H1 (cell line): ENCODE data around the gene OR5H1. TPM values are rescaled to one million over a fixed set of nuclear protein-coding genes. Genes with fewer than 3 reads are reported as not detected.

Experiments
- CTCF ChIA-PET: fragments of 300-600 bp; sonication (Branson Sonifier 250); formaldehyde crosslinking; loops from one replicate; lab custom pipeline; 2021; ENCODE audit not compliant: partially characterized antibody; lab: Charles Lee
- POLR2A ChIA-PET: fragments of 300-600 bp; sonication (Branson Sonifier 250); formaldehyde crosslinking; loops from one replicate; lab custom pipeline; 2021; ENCODE audit warnings: inconsistent platforms; ENCODE audit not compliant: partially characterized antibody; lab: Charles Lee
- DNase-seq, 2 experiments: peaks; one replicate each; pipeline versions ENCODE4 v3.0.0 to v3.0.0-alpha.2; 2010 to 2022; ENCODE audit warnings: low spot score in 2 of 2, low read depth in 1 of 2, mixed read lengths in 1 of 2
- FAIRE-seq: peaks from 2 replicates; lab custom pipeline; 2011; peaks lifted over from hg19 to GRCh38; lab: Jason Lieb, UNC
- H2AFZ ChIP-seq: 2 replicates; pipeline ENCODE4 v1.8.1; 2012; ENCODE audit warnings: low read length, inconsistent platforms
- H2AK5ac ChIP-seq: 2 replicates; pipeline ENCODE4 v1.6.1; 2013; ENCODE audit warnings: low read depth, low read length
- H2BK120ac ChIP-seq: replicated peaks from 2 replicates; pipeline ENCODE3; 2013; ENCODE audit warnings: low read depth, low read length, inconsistent platforms
- H2BK12ac ChIP-seq: 2 replicates; pipeline ENCODE4 v1.6.1; 2013; ENCODE audit warnings: low read depth, low read length
- H2BK15ac ChIP-seq: 2 replicates; pipeline ENCODE4 v1.6.1; 2013; ENCODE audit warnings: low read length
- H2BK20ac ChIP-seq: 2 replicates; pipeline ENCODE4 v1.6.1; 2013; ENCODE audit warnings: low read length
- H2BK5ac ChIP-seq: 2 replicates; pipeline ENCODE4 v1.6.1; 2013; ENCODE audit warnings: low read depth, low read length
- H3K14ac ChIP-seq: 2 replicates; pipeline ENCODE4 v1.6.1; 2013; ENCODE audit warnings: inconsistent platforms; ENCODE audit not compliant: insufficient read length
- H3K18ac ChIP-seq: 2 replicates; pipeline ENCODE4 v1.6.1; 2013; ENCODE audit warnings: low read length; ENCODE audit errors: extremely low read depth
- H3K23ac ChIP-seq: 2 replicates; pipeline ENCODE4 v1.6.1; 2013; ENCODE audit warnings: inconsistent platforms; ENCODE audit not compliant: insufficient read length
- H3K23me2 ChIP-seq: 2 replicates; pipeline ENCODE4 v1.6.1; 2013; ENCODE audit warnings: low read depth, low read length
- H3K27ac ChIP-seq: 2 replicates; pipeline ENCODE4 v1.6.1; 2011; ENCODE audit warnings: low read depth, low read length, inconsistent platforms
- H3K27me3 ChIP-seq, 4 experiments: replicated peaks in 1 of 4; 1 replicate in 1 of 4; 2 replicates in 3 of 4; pipeline versions ENCODE4 v1.6.1 to v1.8.1; 2011 to 2013; ENCODE audit warnings: low read length in 3 of 4, mild to moderate bottlenecking in 3 of 4, inconsistent platforms in 2 of 4, mixed read lengths in 2 of 4, moderate library complexity in 1 of 4; ENCODE audit not compliant: control insufficient read depth in 3 of 4, insufficient read depth in 3 of 4; ENCODE audit errors: extremely low read depth in 1 of 4
- H3K36me3 ChIP-seq, 4 experiments: 2 replicates each; pipeline versions ENCODE4 v1.6.1 to v1.8.1; 2011 to 2013; ENCODE audit warnings: mild to moderate bottlenecking in 4 of 4, low read length in 3 of 4, moderate library complexity in 2 of 4, control low read depth in 1 of 4, inconsistent platforms in 1 of 4; ENCODE audit not compliant: insufficient read depth in 4 of 4, control insufficient read depth in 2 of 4
- H3K4ac ChIP-seq: replicated peaks from 2 replicates; pipeline ENCODE3; 2013; ENCODE audit warnings: low read length, low read depth, mixed read lengths, inconsistent platforms; ENCODE audit not compliant: insufficient read length
- H3K4me1 ChIP-seq, 4 experiments: replicated peaks in 1 of 4; 1 replicate in 1 of 4; 2 replicates in 3 of 4; pipeline versions ENCODE4 v1.6.1 to v1.8.1; 2011 to 2013; ENCODE audit warnings: low read length in 3 of 4, inconsistent platforms in 2 of 4, mixed read lengths in 1 of 4; ENCODE audit not compliant: insufficient read depth in 4 of 4, control insufficient read depth in 3 of 4
- H3K4me2 ChIP-seq, 2 experiments: 2 replicates each; pipeline versions ENCODE4 v1.6.1 to v1.8.1; 2011 to 2013; ENCODE audit warnings: low read depth in 2 of 2, low read length in 2 of 2, control low read depth in 1 of 2, inconsistent platforms in 1 of 2, mild to moderate bottlenecking in 1 of 2; ENCODE audit not compliant: insufficient read depth in 1 of 2
- H3K4me3 ChIP-seq, 4 experiments: fragments of 200-600, 300-600 bp in 1 of 4; sonication (generic), shearing (Covaris generic), sonication (Bioruptor Twin) in 1 of 4; 2 replicates each; pipeline versions ENCODE4 v1.5.1 to v1.8.1; 2011 to 2016; ENCODE audit warnings: low read length in 4 of 4, low read depth in 3 of 4, control low read depth in 2 of 4, inconsistent platforms in 2 of 4, mild to moderate bottlenecking in 2 of 4, mixed read lengths in 1 of 4, moderate library complexity in 1 of 4; ENCODE audit not compliant: insufficient read depth in 2 of 4; ENCODE audit errors: extremely low read depth in 1 of 4
- H3K56ac ChIP-seq: replicated peaks from 2 replicates; pipeline ENCODE3; 2013; ENCODE audit warnings: low read depth, mild to moderate bottlenecking, mixed read lengths, low read length, inconsistent platforms; ENCODE audit not compliant: insufficient read length
- H3K79me1 ChIP-seq: 2 replicates; pipeline ENCODE4 v1.6.1; 2013; ENCODE audit warnings: low read depth, low read length, control low read depth
- H3K79me2 ChIP-seq, 2 experiments: 2 replicates each; pipeline versions ENCODE4 v1.6.1 to v1.8.1; 2012 to 2013; ENCODE audit warnings: low read length in 2 of 2, mild to moderate bottlenecking in 2 of 2, inconsistent platforms in 1 of 2; ENCODE audit not compliant: insufficient read depth in 2 of 2, control insufficient read depth in 1 of 2
- H3K9ac ChIP-seq, 4 experiments: replicated peaks in 1 of 4; 1 replicate in 1 of 4; 2 replicates in 3 of 4; pipeline versions ENCODE4 v1.6.1 to v1.8.1; 2011 to 2013; ENCODE audit warnings: low read depth in 3 of 4, low read length in 3 of 4, control low read depth in 2 of 4, mild to moderate bottlenecking in 2 of 4, moderate library complexity in 2 of 4, inconsistent platforms in 1 of 4; ENCODE audit errors: extremely low read depth in 1 of 4
- H3K9me3 ChIP-seq, 2 experiments: 2 replicates each; pipeline versions ENCODE4 v1.6.1 to v1.8.1; 2012 to 2013; ENCODE audit warnings: mild to moderate bottlenecking in 2 of 2, moderate library complexity in 2 of 2, control low read depth in 1 of 2, inconsistent platforms in 1 of 2, low read depth in 1 of 2, low read length in 1 of 2, mixed read lengths in 1 of 2; ENCODE audit not compliant: insufficient read depth in 2 of 2
- H4K20me1 ChIP-seq, 2 experiments: replicated peaks in 1 of 2; 2 replicates each; pipeline versions ENCODE3 to v1.8.1; 2011 to 2013; ENCODE audit warnings: inconsistent platforms in 2 of 2, low read length in 2 of 2, mild to moderate bottlenecking in 1 of 2; ENCODE audit not compliant: insufficient read depth in 2 of 2, control insufficient read depth in 1 of 2
- H4K5ac ChIP-seq: 2 replicates; pipeline ENCODE4 v1.6.1; 2013; ENCODE audit warnings: low read length, low read depth, mixed read lengths, inconsistent platforms; ENCODE audit not compliant: insufficient read length
- H4K8ac ChIP-seq: 2 replicates; pipeline ENCODE4 v1.8.0; 2013; ENCODE audit warnings: mild to moderate bottlenecking, moderate library complexity, low read length, inconsistent platforms; ENCODE audit not compliant: insufficient read depth; ENCODE audit errors: extremely low read depth
- H4K91ac ChIP-seq: replicated peaks from 2 replicates; pipeline ENCODE3; 2013; ENCODE audit warnings: low read length, mixed read lengths, inconsistent platforms; ENCODE audit not compliant: insufficient read length
- CHD2 ChIP-seq: IDR thresholded peaks from 2 replicates; pipeline ENCODE4 v1.6.1; 2012; ENCODE audit warnings: low read length, improper control_type of control experiment
- GTF2F1 ChIP-seq: IDR thresholded peaks from 2 replicates; pipeline ENCODE4 v1.6.1; 2012; ENCODE audit warnings: low read depth, low read length, improper control_type of control experiment, borderline replicate concordance
- PHF8 ChIP-seq: fragments of 200-600 bp; sonication (generic); conservative IDR thresholded peaks from 2 replicates; pipeline ENCODE4 v1.7.1; 2012; ENCODE audit warnings: low read depth, mild to moderate bottlenecking, inconsistent platforms, low read length, moderate library complexity
- POLR2A ChIP-seq, 2 experiments: IDR thresholded peaks; 1 replicate in 1 of 2; 2 replicates in 1 of 2; pipeline ENCODE4 v1.6.1; 2011; ENCODE audit warnings: low read depth in 2 of 2, low read length in 2 of 2, mild to moderate bottlenecking in 2 of 2; ENCODE audit errors: control extremely low read depth in 1 of 2
- SRF ChIP-seq: IDR thresholded peaks from 2 replicates; pipeline ENCODE4 v1.6.1; 2011; ENCODE audit warnings: mild to moderate bottlenecking, low read depth, low read length, moderate library complexity
- WGBS, 2 experiments: shearing (Covaris generic) in 1 of 2; methylation state at CpG; one replicate each; pipeline versions ENCODE4 v1.1.6 to v1.1.7; 2013 to 2015; ENCODE audit warnings: low lambda C conversion rate in 2 of 2, mixed read lengths in 2 of 2, inconsistent platforms in 1 of 2, low coverage in 1 of 2, missing lambda C conversion rate in 1 of 2; ENCODE audit not compliant: insufficient replicate concordance in 2 of 2, insufficient coverage in 1 of 2, insufficient read length in 1 of 2; ENCODE audit errors: extremely low coverage in 1 of 2, missing lambda C conversion rate in 1 of 2; 5-methylcytosine and 5-hydroxymethylcytosine counted together
- polyA plus RNA-seq, 7 experiments: library from polyadenylated mRNA; depleted of rRNA in 3 of 7; stranded (reverse) in 5 of 7; unstranded in 2 of 7; fragments of >200 nt in 5 of 7; fragments of 200-250 nt in 2 of 7; gene quantifications; 1 replicate in 5 of 7; 2 replicates in 1 of 7; 4 replicates in 1 of 7; pipeline versions ENCODE4 v1.2.1 to v1.2.3, GENCODE V29; 2011 to 2013; ENCODE audit warnings: missing spikeins in 2 of 7, mixed read lengths in 2 of 7
- total RNA-seq: library from RNA; stranded (reverse); fragmentation: NEBNext Ultra II Directional; extraction: Animal tissue kit (Norgen Biotek cat#: 25700); gene quantifications from 2 replicates; pipeline ENCODE4 v1.2.1, GENCODE V29; 2021

OR5H1 gene
- total and polyA plus RNA-seq, 2 of the 8 experiments (the other 6 are each of a cell fraction or from before 2014, with no cell fraction given): not detected

DNA sequence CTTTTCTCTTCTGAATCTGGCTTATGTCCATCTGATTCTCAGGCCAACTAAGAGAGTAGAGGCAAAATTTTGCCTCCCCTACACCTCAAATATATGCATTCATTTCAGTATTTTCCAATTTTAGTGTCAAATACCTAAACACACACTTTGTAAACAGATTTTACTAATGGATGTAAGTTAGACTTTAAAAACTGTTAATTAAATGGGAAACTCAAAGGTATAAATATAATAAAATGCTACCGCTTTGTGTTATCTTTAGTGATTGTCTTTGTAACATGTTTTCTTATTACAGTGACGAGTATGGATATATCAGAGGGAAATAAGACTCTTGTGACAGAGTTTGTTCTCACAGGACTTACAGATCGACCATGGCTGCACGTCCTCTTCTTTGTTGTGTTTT lies 43.6 kb upstream of the OR5H1 start, which contains the start of gene OR5AC2:
TSS of gene OR5AC2 (plus strand) at position 301 of the 400 bp plus-strand sequence. CDS start at position 301, 0 bp downstream.
- Histone ChIP-seq H3K9me3 (no peaks in the 10 kb centered on the region), H3K56ac (no peak within 1 kb of the TSS), H3K9ac (no peak within 1 kb of the TSS), H3K4me3 (no peak within 1 kb of the TSS), H2BK5ac (no peak within 1 kb of the TSS), H3K27ac (no peak within 1 kb of the TSS), H3K4me1 (no peaks in the 10 kb centered on the region), H2AK5ac (no peak within 1 kb of the TSS), H3K36me3 (no peaks in the 10 kb centered on the region), H3K4me2 (no peak within 1 kb of the TSS), H4K20me1 (no peaks in the 10 kb centered on the region), H3K23ac (no peak within 1 kb of the TSS), H3K79me2 (no peaks in the 10 kb centered on the region), H3K18ac (no peak within 1 kb of the TSS), H4K5ac (no peak within 1 kb of the TSS), H2BK20ac (no peak within 1 kb of the TSS), H2BK15ac (no peak within 1 kb of the TSS), H4K8ac (no peak within 1 kb of the TSS), H2BK12ac (no peak within 1 kb of the TSS), H2BK120ac (no peak within 1 kb of the TSS), H3K4ac (no peak within 1 kb of the TSS), H3K27me3 (no peaks in the 10 kb centered on the region), H3K23me2 (no peaks in the 10 kb centered on the region), H2AFZ (no peak within 1 kb of the TSS), H3K14ac (no peak within 1 kb of the TSS), H4K91ac (no peak within 1 kb of the TSS), H3K79me1 (no peaks in the 10 kb centered on the region)
- no peak for FAIRE-seq
- WGBS, 2 experiments: 90% methylated on average over 4 of the region's 4 CpGs; no CpG with 5 or more reads in 1 of the 2 experiments
- TF ChIP-seq POLR2A (IDR thresholded peaks at IDR 0.05; ENCODE audit: control extremely low read depth in 1 of 2, low read depth in 2 of 2, low read length in 2 of 2): no peak
- TF ChIP-seq GTF2F1: no peak
- no peak for TF ChIP-seq SRF
- TF ChIP-seq CHD2: no peak
- TF ChIP-seq PHF8: no peak
- CTCF ChIA-PET: interaction anchor here (0.7 to 1.2 kb wide), 2 partner anchors 281 to 435 kb away, joined by 3 read pairs; no protein-coding TSS in a partner anchor
- POLR2A ChIA-PET: no interaction called here
- no peak for DNase-seq
